GM12865 (cell line): ENCODE results near the gene CNN3.

Experiments
- DNase-seq: peaks from one replicate; pipeline ENCODE4 v3.0.0; 2010; ENCODE audit warnings: low read depth
- H3K4me3 ChIP-seq: 2 replicates; pipeline ENCODE4 v1.5.1; 2011; ENCODE audit warnings: mild to moderate bottlenecking, low read depth, low read length, control low read depth
- TF ChIP-seq, protein P1 (sequence below): IDR thresholded peaks from 2 replicates; pipeline ENCODE4 v1.5.1; 2011; ENCODE audit warnings: low read length, control low read depth, low read depth, inconsistent platforms; ENCODE audit not compliant: insufficient read depth; ENCODE audit errors: missing control alignments

The CNN3 gene

GRCh38 chr1:94955767-94956632 is 29.1 kb upstream of the CNN3 start:
- no peak for DNase-seq

GRCh38 chr1:94954263-94955220 is 27.6 kb upstream of the CNN3 start:
- H3K4me3 ChIP-seq: no peak overlapping the region
- TF ChIP-seq, protein P1, sequence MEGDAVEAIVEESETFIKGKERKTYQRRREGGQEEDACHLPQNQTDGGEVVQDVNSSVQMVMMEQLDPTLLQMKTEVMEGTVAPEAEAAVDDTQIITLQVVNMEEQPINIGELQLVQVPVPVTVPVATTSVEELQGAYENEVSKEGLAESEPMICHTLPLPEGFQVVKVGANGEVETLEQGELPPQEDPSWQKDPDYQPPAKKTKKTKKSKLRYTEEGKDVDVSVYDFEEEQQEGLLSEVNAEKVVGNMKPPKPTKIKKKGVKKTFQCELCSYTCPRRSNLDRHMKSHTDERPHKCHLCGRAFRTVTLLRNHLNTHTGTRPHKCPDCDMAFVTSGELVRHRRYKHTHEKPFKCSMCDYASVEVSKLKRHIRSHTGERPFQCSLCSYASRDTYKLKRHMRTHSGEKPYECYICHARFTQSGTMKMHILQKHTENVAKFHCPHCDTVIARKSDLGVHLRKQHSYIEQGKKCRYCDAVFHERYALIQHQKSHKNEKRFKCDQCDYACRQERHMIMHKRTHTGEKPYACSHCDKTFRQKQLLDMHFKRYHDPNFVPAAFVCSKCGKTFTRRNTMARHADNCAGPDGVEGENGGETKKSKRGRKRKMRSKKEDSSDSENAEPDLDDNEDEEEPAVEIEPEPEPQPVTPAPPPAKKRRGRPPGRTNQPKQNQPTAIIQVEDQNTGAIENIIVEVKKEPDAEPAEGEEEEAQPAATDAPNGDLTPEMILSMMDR: no peak
- DNase-seq: no peak

More at GRCh38 chr1:94955767-94956632, 29.1 kb upstream of the CNN3 start:
- TF ChIP-seq, protein P1: no peak
- H3K4me3 ChIP-seq: no peak overlapping the region

- DNase-seq: no peak
- no peak overlapping the region for H3K4me3 ChIP-seq
- TF ChIP-seq, protein P1: no peak
Measured at GRCh38 chr1:94953746-94954145, 26.8 kb upstream of the CNN3 start.

- DNase-seq: no peak
- TF ChIP-seq, protein P1: no peak
- H3K4me3 ChIP-seq: no peak overlapping the region
Measured at GRCh38 chr1:94953107-94953506, 26.2 kb upstream of the CNN3 start.

DNA sequence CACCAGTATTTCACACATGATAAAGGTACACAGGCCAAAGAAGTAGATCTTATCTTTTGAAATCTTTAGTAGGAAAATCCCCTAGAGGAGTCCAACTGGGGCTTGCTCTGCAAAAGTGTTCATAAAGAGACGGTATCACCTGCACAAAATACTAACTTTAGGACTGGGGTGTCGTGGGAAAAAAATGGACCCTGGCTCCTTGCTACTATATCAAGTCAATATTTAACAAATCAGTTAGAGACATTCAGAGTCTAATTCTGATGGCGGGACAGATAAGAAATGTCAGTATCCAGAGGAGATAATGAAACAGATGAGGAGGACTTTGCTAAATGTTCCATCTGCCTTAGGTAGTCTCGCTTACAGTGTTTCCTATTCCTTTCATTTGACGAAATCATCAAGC is 25.6 kb upstream of the CNN3 start:
- TF ChIP-seq, protein P1: no peak

DNA sequence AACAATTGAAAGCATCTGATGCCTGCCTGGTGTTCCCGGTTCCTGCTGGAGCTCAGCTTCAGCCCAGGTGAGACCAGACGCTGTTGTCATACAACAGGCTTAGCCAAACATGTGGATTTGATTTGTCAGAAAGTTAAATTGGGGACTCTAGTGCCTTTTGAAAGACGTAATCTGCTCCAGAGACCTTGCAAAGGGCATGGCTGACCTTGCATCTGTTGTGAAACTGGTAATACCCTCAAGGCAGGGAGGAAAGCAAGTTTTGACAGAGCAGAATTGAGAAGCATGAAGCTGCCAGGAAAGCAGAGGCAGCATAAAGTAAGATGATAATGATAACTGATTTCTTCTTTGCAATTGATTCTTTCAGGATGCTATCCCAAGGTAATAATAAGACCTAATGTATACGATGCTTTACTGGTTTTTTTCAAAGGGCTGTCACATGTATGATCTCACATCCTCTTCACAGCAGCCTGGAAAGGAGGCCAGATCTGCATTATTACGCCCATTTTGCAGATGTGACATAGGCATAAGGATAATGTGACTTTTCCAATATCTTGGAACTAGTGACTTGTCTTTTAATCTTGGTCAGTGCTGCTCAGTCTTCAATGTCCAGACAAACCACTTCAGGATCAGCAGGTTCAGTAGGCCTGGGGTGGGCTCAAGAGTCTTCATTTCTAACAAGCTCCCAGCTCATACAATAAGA is 24.7 kb upstream of the CNN3 start:
- TF ChIP-seq, protein P1: no peak
- DNase-seq: no peak

More for the DNA sequence above, 25.6 kb upstream of the CNN3 start:
- H3K4me3 ChIP-seq: no peak overlapping the region
- DNase-seq: no peak

More for the DNA sequence above, 24.7 kb upstream of the CNN3 start:
- H3K4me3 ChIP-seq: no peak overlapping the region
